Heart left ventricle (tissue), 16 donors: ENCODE measurements around the gene CDC42EP1. TPM values are rescaled to one million over a fixed set of nuclear protein-coding genes. Genes with fewer than 3 reads are reported as not detected.

Source experiments
- ATAC-seq, 4 donors: fragments of 200-7000 bp; cut with Tn5 transposase; one replicate each; pipeline ENCODE4 v1.9.1; 2020 to 2022; ENCODE audit warnings: moderate library complexity in 4 of 4, mild to moderate bottlenecking in 3 of 4, moderate number of reproducible peaks in 1 of 4
- DNase-seq, 5 donors: peaks; one replicate each; pipeline ENCODE4 v3.0.0-alpha.2; 2020
- H3K27ac ChIP-seq, 12 donors: fragments of 200-600 bp; sonication (generic) in 4 of 12; one replicate each; pipeline versions ENCODE4 v1.5.0 to v1.8.0; 2016 to 2022; ENCODE audit warnings: mild to moderate bottlenecking in 2 of 12
- H3K27me3 ChIP-seq, 9 donors: fragments of 200-600 bp; sonication (generic) in 2 of 9; one replicate each; pipeline versions ENCODE4 v1.5.1 to v1.8.0; 2016 to 2022; ENCODE audit warnings: mild to moderate bottlenecking in 3 of 9
- H3K36me3 ChIP-seq, 9 donors: fragments of 200-600 bp; sonication (generic) in 2 of 9; one replicate each; pipeline versions ENCODE4 v1.5.0 to v1.8.0; 2018 to 2022; ENCODE audit warnings: mild to moderate bottlenecking in 2 of 9
- H3K4me1 ChIP-seq, 12 donors: fragments of 200-600 bp; sonication (generic) in 4 of 12; one replicate each; pipeline versions ENCODE4 v1.5.0 to v1.8.0; 2016 to 2022; ENCODE audit warnings: mild to moderate bottlenecking in 3 of 12
- H3K4me3 ChIP-seq, 12 donors: fragments of 200-600 bp; sonication (generic) in 4 of 12; one replicate each; pipeline versions ENCODE4 v1.5.0 to v1.8.0; 2017 to 2022; ENCODE audit warnings: mild to moderate bottlenecking in 9 of 12, moderate library complexity in 4 of 12
- H3K9me3 ChIP-seq, 12 donors: fragments of 200-600 bp; sonication (generic) in 4 of 12; one replicate each; pipeline versions ENCODE4 v1.5.0 to v1.8.0; 2016 to 2022; ENCODE audit warnings: mild to moderate bottlenecking in 1 of 12
- CTCF ChIP-seq, 12 donors: fragments of 200-600 bp; sonication (generic) in 4 of 12; IDR thresholded peaks; one replicate each; pipeline versions ENCODE4 v1.5.0 to v1.8.0; 2018 to 2022; ENCODE audit warnings: antibody characterized with exemption in 12 of 12, mild to moderate bottlenecking in 5 of 12
- POLR2A ChIP-seq, 2 donors: fragments of 450-650 bp; IDR thresholded peaks; one replicate each; pipeline ENCODE4 v1.6.1; 2017; ENCODE audit warnings: antibody characterized with exemption in 2 of 2, mild to moderate bottlenecking in 2 of 2, moderate library complexity in 2 of 2
- WGBS, 4 donors: extraction: QIAGEN DNeasy Blood & Tissue Kit in 2 of 4; methylation state at CpG; one replicate each; pipeline versions ENCODE4 v1.1.5 to v1.1.7; 2013 to 2018; 5-methylcytosine and 5-hydroxymethylcytosine counted together
- intact Hi-C, 10 donors: fragments of 100-400 bp; cut with DNase I; formaldehyde crosslinking; loops; one replicate each; pipeline versions ENCODE4 v1.11.1 to v1.14.2; 2022
- polyA plus RNA-seq, 2 donors: library from polyadenylated mRNA; stranded (reverse); fragments of 200-250 nt; gene quantifications; one replicate each; pipeline ENCODE4 v1.2.3, GENCODE V29; 2013
- total RNA-seq, 9 donors: library from RNA; depleted of rRNA in 2 of 9; stranded (reverse); fragments of >200 nt in 2 of 9; fragmentation: NEBNext Ultra II Directional in 3 of 9; extraction: Animal tissue kit (Norgen Biotek cat#: 25700) in 3 of 9; gene quantifications; one replicate each; pipeline versions ENCODE4 v1.1.0 to v1.2.4, GENCODE V29; 2016 to 2023
- donor health status: ischemic (EF 13 %, LVEDD 7.1; RV severe dilation, severe dysfunction).
- donor health status: healthy with polysubstance abuse.
- donor health status: DM: no; HTN: yes; CAD: no.
- donor health status: DM: no; HTN: no; CAD: no.
- donor health status: ischemic (EF 25% LVEDD 6.9; RV normal size, moderate dysfunction).
- donor health status: ischemic (EF 25% LVEDD 5.7; RV mildly dilated, moderate dysfunction).
- donor health status: healthy.
- donor health status: DM: yes; HTN: yes; CAD: no.
- donor health status: ischemic (EF 35%, LVEDD 5.7; RV mildly dilated, moderate dysfunction).
- donor health status: nonischemic (EF 11% LVEDD 7.7; RV severe dilation, severe dysfunction).
- donor health status: DM: yes; HTN: yes; CAD: no.
- donor health status: PGD.
- donor health status: ischemic (EF 29% LVEDD 5.4; RV normal size, mild dysfunction).
- donor health status: nonischemic (EF 23%, LVEDD 6.1; RV moderate dilation, normal function).

Gene CDC42EP1
- total and polyA plus RNA-seq, 11 donors: 10.4 to 34.9 (median 17.7) TPM

GRCh38 chr22:37529652-37530345 lies 30.5 kb upstream of the CDC42EP1 start:
- H3K27me3 ChIP-seq: no peaks in the 10 kb centered on the region
- peaks cover 0 to 27% (median 0%) of the 10 kb centered on the region in 12 donors for H3K4me1 ChIP-seq
- TF ChIP-seq CTCF (IDR thresholded peaks at IDR 0.05) (no peak), POLR2A (IDR thresholded peaks at IDR 0.05) (no peak)
- H3K4me3 ChIP-seq: no peak overlapping the region
- no peak overlapping the region for H3K27ac ChIP-seq
- H3K36me3 ChIP-seq: no peaks in the 10 kb centered on the region
- DNase-seq (no peak), ATAC-seq (no peak)
- intact Hi-C loops: loop anchor here in 1 of 10 donors (5.0 kb wide), 1 partner anchor 38 kb away; no protein-coding TSS in a partner anchor
- WGBS, 4 donors: 47 to 68% (median 60%) methylated on average over 2 of the region's 2 CpGs
- no peaks in the 10 kb centered on the region for H3K9me3 ChIP-seq

DNA sequence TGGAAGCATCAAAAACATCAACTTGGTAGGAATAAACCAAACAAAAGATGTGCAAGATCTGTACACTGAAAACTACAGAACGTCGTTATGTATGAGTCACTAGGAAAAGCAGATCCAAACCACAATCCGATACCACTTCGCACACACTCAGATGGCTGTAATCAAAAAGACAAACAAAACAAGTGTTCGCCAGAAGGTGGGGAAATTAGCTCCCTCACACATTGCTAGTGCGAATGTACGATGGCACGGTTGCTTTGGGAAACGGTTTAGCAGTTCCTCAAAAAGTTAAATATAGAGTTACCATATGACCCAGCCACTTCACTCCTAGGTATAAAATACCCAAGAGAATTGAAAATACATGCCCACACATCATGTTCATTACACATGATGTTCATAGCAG lies 26.3 kb upstream of the CDC42EP1 start:
- Histone ChIP-seq H3K9me3 (no peaks in the 10 kb centered on the region), H3K27ac (no peak overlapping the region), H3K36me3 (no peaks in the 10 kb centered on the region), H3K4me1 (peaks cover 0 to 20% (median 3%) of the 10 kb centered on the region in 12 donors), H3K4me3 (no peak overlapping the region), H3K27me3 (no peaks in the 10 kb centered on the region)
- WGBS, 4 donors: 63 to 77% (median 72%) methylated on average over 9 of the region's 9 CpGs
- no peak for DNase-seq
- ATAC-seq: no peak
- no peak for TF ChIP-seq POLR2A (IDR thresholded peaks at IDR 0.05)
- no peak for TF ChIP-seq CTCF (IDR thresholded peaks at IDR 0.05)
- intact Hi-C loops: loop anchor here in 1 of 10 donors (5.0 kb wide), 1 partner anchor 33 kb away; no protein-coding TSS in a partner anchor

DNA sequence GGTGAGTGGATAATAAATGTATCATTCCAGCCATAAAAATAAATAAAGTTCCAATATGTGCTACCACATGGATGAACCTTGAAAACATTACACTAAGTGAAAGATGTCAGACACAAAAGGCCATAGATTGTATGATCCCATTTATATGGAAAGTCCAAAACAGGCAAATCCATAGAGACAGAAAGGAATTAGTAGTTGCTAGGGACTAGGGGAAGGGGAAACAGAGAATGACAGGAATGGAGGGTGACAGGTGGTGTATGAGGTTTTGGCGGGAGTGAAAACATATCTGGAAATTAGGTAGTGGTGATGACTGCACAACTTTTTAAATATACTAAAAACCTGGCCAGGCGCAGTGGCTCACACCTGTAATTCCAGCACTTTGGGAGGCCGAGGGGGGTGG lies 25.8 kb upstream of the CDC42EP1 start:
- intact Hi-C loops: loop anchor here in 1 of 10 donors (5.0 kb wide), 1 partner anchor 33 kb away; no protein-coding TSS in a partner anchor
- H3K4me1 ChIP-seq: peaks cover 0 to 23% (median 4%) of the 10 kb centered on the region in 12 donors
- TF ChIP-seq POLR2A (IDR thresholded peaks at IDR 0.05) (no peak), CTCF (IDR thresholded peaks at IDR 0.05) (no peak)

GRCh38 chr22:37535159-37535558 lies 25.1 kb upstream of the CDC42EP1 start:
- DNase-seq (no peak), ATAC-seq (no peak)
- H3K27ac ChIP-seq: no peak overlapping the region
- H3K4me3 ChIP-seq: no peak overlapping the region
- 93 to 96% (median 95%) methylated on average over 6 of the region's 6 CpGs for WGBS, 4 donors
- H3K4me1 ChIP-seq: peaks cover 0 to 23% (median 4%) of the 10 kb centered on the region in 12 donors
- no peaks in the 10 kb centered on the region for H3K9me3 ChIP-seq
- intact Hi-C loops: loop anchor here in 4 of 10 donors (5.0 kb wide), 1 partner anchor 37 kb away; no protein-coding TSS in a partner anchor
- TF ChIP-seq CTCF (IDR thresholded peaks at IDR 0.05) (no peak), POLR2A (IDR thresholded peaks at IDR 0.05) (no peak)
- no peaks in the 10 kb centered on the region for H3K27me3 ChIP-seq
- no peaks in the 10 kb centered on the region for H3K36me3 ChIP-seq

More for the DNA sequence above, 25.8 kb upstream of the CDC42EP1 start:
- H3K9me3 ChIP-seq: no peaks in the 10 kb centered on the region
- H3K4me3 ChIP-seq: no peak overlapping the region
- H3K27ac ChIP-seq: no peak overlapping the region
- ATAC-seq (no peak), DNase-seq (no peak)
- H3K36me3 ChIP-seq: no peaks in the 10 kb centered on the region
- H3K27me3 ChIP-seq: no peaks in the 10 kb centered on the region
- 92 to 97% (median 95%) methylated on average over 3 of the region's 3 CpGs for WGBS, 4 donors
